ENCODE results near the gene STK11.

Gene STK11

DNA sequence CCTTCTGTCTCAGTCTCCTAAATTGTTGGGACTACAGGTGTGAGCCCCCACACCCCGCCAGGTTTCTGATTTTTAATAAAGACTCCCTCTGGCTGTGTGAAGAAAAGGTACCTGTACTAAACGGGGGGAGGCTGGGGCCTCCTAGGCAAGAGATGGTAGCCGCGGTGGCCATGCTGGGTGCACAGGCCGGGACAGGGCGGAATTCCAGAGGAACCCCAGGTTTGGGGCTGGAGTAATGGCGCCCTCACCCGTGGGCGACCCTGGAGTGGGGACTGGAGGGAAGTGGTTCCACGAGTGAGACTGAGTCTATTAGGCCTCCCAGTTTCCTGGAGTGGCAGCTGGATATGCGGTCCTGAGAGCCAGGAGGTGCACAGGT is 33.8 kb downstream of the STK11 start:
- Histone ChIP-seq H3K4me3 (ENCODE audit: low read length, poor library complexity, severe bottlenecking) (no peak overlapping the region), H3F3A (ENCODE audit: low read depth) (peaks cover 10% of the 10 kb centered on the region; the same call in 1 of the 2 replicates), H2AFZ (ENCODE audit: low read length) (no peak overlapping the region), H3K4me2 (ENCODE audit: low read depth, low read length, poor library complexity, severe bottlenecking) (no peak overlapping the region), H3K9ac (ENCODE audit: low read depth, low read length, poor library complexity, severe bottlenecking) (no peak overlapping the region), H3K27me3 (ENCODE audit: insufficient read depth, low read length, poor library complexity, severe bottlenecking) (no peaks in the 10 kb centered on the region), H3K36me3 (ENCODE audit: insufficient read depth, low read length) (no peaks in the 10 kb centered on the region), H3K9me2 (replicated peaks; ENCODE audit: low read depth, low read length) (no peaks in the 10 kb centered on the region), H3K9me3 (ENCODE audit: insufficient read depth, low read depth, low read length) (no peaks in the 10 kb centered on the region), H3K79me2 (ENCODE audit: insufficient read depth, low read length) (peaks cover 23% of the 10 kb centered on the region), H3K4me1 (ENCODE audit: insufficient read depth, low read length, poor library complexity, severe bottlenecking) (peaks cover 22% of the 10 kb centered on the region), H4K20me1 (ENCODE audit: insufficient read depth, low read length, poor library complexity, severe bottlenecking) (no peaks in the 10 kb centered on the region)
- TF ChIP-seq, protein P1, sequence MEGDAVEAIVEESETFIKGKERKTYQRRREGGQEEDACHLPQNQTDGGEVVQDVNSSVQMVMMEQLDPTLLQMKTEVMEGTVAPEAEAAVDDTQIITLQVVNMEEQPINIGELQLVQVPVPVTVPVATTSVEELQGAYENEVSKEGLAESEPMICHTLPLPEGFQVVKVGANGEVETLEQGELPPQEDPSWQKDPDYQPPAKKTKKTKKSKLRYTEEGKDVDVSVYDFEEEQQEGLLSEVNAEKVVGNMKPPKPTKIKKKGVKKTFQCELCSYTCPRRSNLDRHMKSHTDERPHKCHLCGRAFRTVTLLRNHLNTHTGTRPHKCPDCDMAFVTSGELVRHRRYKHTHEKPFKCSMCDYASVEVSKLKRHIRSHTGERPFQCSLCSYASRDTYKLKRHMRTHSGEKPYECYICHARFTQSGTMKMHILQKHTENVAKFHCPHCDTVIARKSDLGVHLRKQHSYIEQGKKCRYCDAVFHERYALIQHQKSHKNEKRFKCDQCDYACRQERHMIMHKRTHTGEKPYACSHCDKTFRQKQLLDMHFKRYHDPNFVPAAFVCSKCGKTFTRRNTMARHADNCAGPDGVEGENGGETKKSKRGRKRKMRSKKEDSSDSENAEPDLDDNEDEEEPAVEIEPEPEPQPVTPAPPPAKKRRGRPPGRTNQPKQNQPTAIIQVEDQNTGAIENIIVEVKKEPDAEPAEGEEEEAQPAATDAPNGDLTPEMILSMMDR (conservative IDR thresholded peaks at IDR 0.05; ENCODE audit: low read length) = no peak
- no peak for TF ChIP-seq EZH2phosphoT487 (IDR thresholded peaks at IDR 0.05; ENCODE audit: borderline replicate concordance)

- TF ChIP-seq, protein P1 (conservative IDR thresholded peaks at IDR 0.05; ENCODE audit: low read length) = peak; percentile 65
- TF ChIP-seq EZH2phosphoT487 (IDR thresholded peaks at IDR 0.05; ENCODE audit: borderline replicate concordance) = no peak
- Histone ChIP-seq H4K20me1 (ENCODE audit: insufficient read depth, low read length, poor library complexity, severe bottlenecking) (peaks cover 6% of the 10 kb centered on the region), H3K9me3 (ENCODE audit: insufficient read depth, low read depth, low read length) (no peaks in the 10 kb centered on the region), H3K79me2 (ENCODE audit: insufficient read depth, low read length) (peaks cover 27% of the 10 kb centered on the region), H3K27me3 (ENCODE audit: insufficient read depth, low read length, poor library complexity, severe bottlenecking) (no peaks in the 10 kb centered on the region), H3K9me2 (replicated peaks; ENCODE audit: low read depth, low read length) (no peaks in the 10 kb centered on the region), H3K4me2 (ENCODE audit: low read depth, low read length, poor library complexity, severe bottlenecking) (peak overlapping the region; percentile 80), H3K36me3 (ENCODE audit: insufficient read depth, low read length) (no peaks in the 10 kb centered on the region), H3K9ac (ENCODE audit: low read depth, low read length, poor library complexity, severe bottlenecking) (no peak overlapping the region), H3F3A (ENCODE audit: low read depth) (peaks cover 10% of the 10 kb centered on the region; the same call in 1 of the 2 replicates), H3K4me1 (ENCODE audit: insufficient read depth, low read length, poor library complexity, severe bottlenecking) (peaks cover 28% of the 10 kb centered on the region), H2AFZ (ENCODE audit: low read length) (no peak overlapping the region; the same call in 1 of the 2 replicates), H3K4me3 (ENCODE audit: low read length, poor library complexity, severe bottlenecking) (peak overlapping the region; percentile 23)
Measured at GRCh38 chr19:1239796-1240737, 34.5 kb downstream of the STK11 start.

GRCh38 chr19:1240925-1241324 is 35.3 kb downstream of the STK11 start:
- H3K9me3 ChIP-seq (ENCODE audit: insufficient read depth, low read depth, low read length) = no peaks in the 10 kb centered on the region
- H3K36me3 ChIP-seq (ENCODE audit: insufficient read depth, low read length) = no peaks in the 10 kb centered on the region
- H4K20me1 ChIP-seq (ENCODE audit: insufficient read depth, low read length, poor library complexity, severe bottlenecking) = peaks cover 8% of the 10 kb centered on the region
- H3K79me2 ChIP-seq (ENCODE audit: insufficient read depth, low read length) = peaks cover 27% of the 10 kb centered on the region
- H3K4me1 ChIP-seq (ENCODE audit: insufficient read depth, low read length, poor library complexity, severe bottlenecking) = peaks cover 30% of the 10 kb centered on the region
- H3F3A ChIP-seq (ENCODE audit: low read depth) = peaks cover 10% of the 10 kb centered on the region; the same call in 1 of the 2 replicates
- no peak for TF ChIP-seq EZH2phosphoT487 (IDR thresholded peaks at IDR 0.05; ENCODE audit: borderline replicate concordance)
- TF ChIP-seq, protein P1 (conservative IDR thresholded peaks at IDR 0.05; ENCODE audit: low read length) = no peak
- H3K9me2 ChIP-seq (replicated peaks; ENCODE audit: low read depth, low read length) = no peaks in the 10 kb centered on the region
- peak overlapping the region; percentile 87 for H2AFZ ChIP-seq (ENCODE audit: low read length)
- H3K9ac ChIP-seq (ENCODE audit: low read depth, low read length, poor library complexity, severe bottlenecking) = peak overlapping the region; percentile 58
- H3K4me3 ChIP-seq (ENCODE audit: low read length, poor library complexity, severe bottlenecking) = peak overlapping the region; percentile 91
- peak overlapping the region; percentile 80 for H3K4me2 ChIP-seq (ENCODE audit: low read depth, low read length, poor library complexity, severe bottlenecking)
- H3K27me3 ChIP-seq (ENCODE audit: insufficient read depth, low read length, poor library complexity, severe bottlenecking) = no peaks in the 10 kb centered on the region

Data from Loucy (cell line).